HepG2 (cell line): ENCODE measurements around the gene PSMC3IP. TPM values are rescaled to one million over a fixed set of nuclear protein-coding genes. Genes with fewer than 3 reads are reported as not detected.
A peak's percentile ranks its signal among the peaks of the same experiment; 100 is the strongest.

Source experiments
- ARHGAP35 ChIP-seq: sonication (generic); formaldehyde crosslinking; IDR thresholded peaks from 2 replicates; pipeline ENCODE4 v1.9.0; 2022; ENCODE audit warnings: mild to moderate bottlenecking, inconsistent platforms, moderate library complexity, missing genetic modification reagents, borderline replicate concordance
- CSRNP1 ChIP-seq: sonication (generic); formaldehyde crosslinking; IDR thresholded peaks from 2 replicates; pipeline ENCODE4 v1.8.1; 2023; ENCODE audit warnings: mild to moderate bottlenecking, missing genetic modification reagents
- ETV5 ChIP-seq: IDR thresholded peaks from 2 replicates; pipeline ENCODE4 v1.6.1; 2018; ENCODE audit warnings: missing biosample characterization, missing genetic modification reagents, inconsistent platforms, borderline replicate concordance
- GPN1 ChIP-seq: sonication (generic); formaldehyde crosslinking; IDR thresholded peaks from 2 replicates; pipeline ENCODE4 v1.5.1; 2020; ENCODE audit warnings: missing genetic modification reagents, borderline replicate concordance
- HNRNPK ChIP-seq: fragments of 200-400 bp; formaldehyde crosslinking; IDR thresholded peaks from 2 replicates; pipeline ENCODE4 v1.6.1; 2018; ENCODE audit warnings: low read length, low read depth, moderate library complexity, mild to moderate bottlenecking; ENCODE audit not compliant: poor library complexity, severe bottlenecking
- KAT2B ChIP-seq: fragments of 150-350 bp; IDR thresholded peaks from 2 replicates; pipeline ENCODE4 v1.6.1; 2014; ENCODE audit warnings: low read depth, low read length, borderline replicate concordance
- SMC3 ChIP-seq: IDR thresholded peaks from 2 replicates; pipeline ENCODE4 v1.6.1; 2011; ENCODE audit warnings: low read length, improper control_type of control experiment
- TCF12 ChIP-seq, 2 experiments: fragments of 450-650 bp in 1 of 2; sonication (generic) in 1 of 2; formaldehyde crosslinking in 1 of 2; IDR thresholded peaks; 2 replicates each; pipeline versions ENCODE4 v1.6.1 to v1.8.0; 2017 to 2022; ENCODE audit warnings: antibody characterized with exemption in 1 of 2, mild to moderate bottlenecking in 1 of 2, missing genetic modification reagents in 1 of 2, moderate library complexity in 1 of 2
- ZNF10 ChIP-seq: sonication (generic); formaldehyde crosslinking; IDR thresholded peaks from 2 replicates; pipeline ENCODE4 v1.4.0; 2020; ENCODE audit warnings: mild to moderate bottlenecking, low read depth, missing genetic modification reagents, borderline replicate concordance
- ZNF160 ChIP-seq: sonication (generic); formaldehyde crosslinking; IDR thresholded peaks from 2 replicates; pipeline ENCODE4 v1.8.0; 2022; ENCODE audit warnings: mild to moderate bottlenecking, inconsistent platforms, missing genetic modification reagents
- ZNF318 ChIP-seq: sonication (generic); formaldehyde crosslinking; IDR thresholded peaks from 2 replicates; pipeline ENCODE4 v1.4.0; 2020; ENCODE audit warnings: mild to moderate bottlenecking, missing genetic modification reagents
- ZNF331 ChIP-seq: sonication (generic); formaldehyde crosslinking; IDR thresholded peaks from 2 replicates; pipeline ENCODE4 v1.4.0; 2020; ENCODE audit warnings: missing genetic modification reagents
- ZNF562 ChIP-seq: sonication (generic); formaldehyde crosslinking; IDR thresholded peaks from 2 replicates; pipeline ENCODE4 v1.8.0; 2022; ENCODE audit warnings: missing genetic modification reagents, borderline replicate concordance
- ZNF691 ChIP-seq: sonication (generic); formaldehyde crosslinking; IDR thresholded peaks from 2 replicates; pipeline ENCODE4 v1.4.0; 2020; ENCODE audit warnings: missing genetic modification reagents, low read depth, mild to moderate bottlenecking, borderline replicate concordance
- ZNF800 ChIP-seq: sonication (generic); formaldehyde crosslinking; IDR thresholded peaks from 2 replicates; pipeline ENCODE4 v1.4.0; 2020; ENCODE audit warnings: missing genetic modification reagents
- polyA plus RNA-seq, 8 experiments: library from polyadenylated mRNA; depleted of rRNA in 3 of 8; stranded (reverse) in 7 of 8; unstranded in 1 of 8; fragments of >200 nt; fragmentation: Illumina TruSeq in 4 of 8; extraction: Trizol in 4 of 8; gene quantifications; 2 replicates each; pipeline versions ENCODE4 v1.2.1 to v1.2.3, GENCODE V29; 2011 to 2016; ENCODE audit warnings: low read depth in 4 of 8, missing spikeins in 1 of 8, mixed read lengths in 1 of 8; ENCODE audit not compliant: insufficient read depth in 1 of 8
- total RNA-seq, 5 experiments: library from RNA; depleted of rRNA; stranded (reverse); fragments of >200 nt; fragmentation: Illumina TruSeq; extraction: Trizol; gene quantifications; 2 replicates each; pipeline ENCODE4 v1.2.3, GENCODE V29; 2016; ENCODE audit warnings: low read depth in 1 of 5

PSMC3IP gene
- total and polyA plus RNA-seq, 2 of the 13 experiments (the other 11 are each of a cell fraction or from before 2014, with no cell fraction given), result 6.5 to 22.4 TPM

- TF ChIP-seq ZNF318 (CRISPR knock-in tag) (no peak), ZNF331 (peak; percentile 81), GPN1 (CRISPR knock-in tag) (peak; percentile 31; the same call in 1 of the 2 replicates), ETV5 (peak; percentile 97), HNRNPK (peak; percentile 85), SMC3 (no peak), ZNF800 (CRISPR knock-in tag) (no peak), ZNF10 (CRISPR knock-in tag) (peak; percentile 88; the same call in 1 of the 2 replicates), ZNF562 (CRISPR knock-in tag) (no peak), ZNF160 (CRISPR knock-in tag) (peak; percentile 65), TCF12 (IDR thresholded peaks at IDR 0.05) (no peak), TCF12 (CRISPR knock-in tag; IDR thresholded peaks at IDR 0.05) (no peak), ARHGAP35 (CRISPR knock-in tag) (peak; percentile 70; the same call in 1 of the 2 replicates), CSRNP1 (peak; percentile 97), ZNF691 (CRISPR knock-in tag) (no peak), KAT2B (no peak)
Observed at GRCh38 chr17:42536372-42537155, 41.0 kb downstream of the PSMC3IP start (continued).
